Activated naive CD4-positive, alpha-beta T cell treated with anti-CD3 and anti-CD28 coated beads, Interleukin-2, amount 50 U/mL, for 72 hours (primary cell): ENCODE results near the gene JRKL. TPM values are rescaled to one million over a fixed set of nuclear protein-coding genes. Genes with fewer than 3 reads are reported as not detected.

Experiments
- ATAC-seq, 2 donors: fragments of 150-1000 bp; cut with Tn5 transposase; 2 replicates each; pipeline ENCODE4 v1.10.0; 2021; ENCODE audit warnings: mild to moderate bottlenecking in 2 of 2, moderate library complexity in 2 of 2
- DNase-seq, 2 donors: peaks; one replicate each; pipeline ENCODE4 v3.0.0; 2021 to 2022; ENCODE audit warnings: low spot score in 2 of 2
- H3K27ac Mint-ChIP-seq, 2 donors: one replicate each; pipeline ENCODE4 v1.8.0; 2022; ENCODE audit warnings: mild to moderate bottlenecking in 2 of 2, mixed read lengths in 2 of 2
- H3K36me3 Mint-ChIP-seq, 2 donors: one replicate each; pipeline ENCODE4 v1.8.0; 2022; ENCODE audit warnings: mixed read lengths in 2 of 2
- H3K9me3 Mint-ChIP-seq, 2 donors: one replicate each; pipeline ENCODE4 v1.8.0; 2022; ENCODE audit warnings: mixed read lengths in 2 of 2
- total RNA-seq, 2 donors: library from RNA; stranded (reverse); gene quantifications; one replicate each; pipeline ENCODE4 v1.2.3, GENCODE V29; 2022

JRKL gene
- total RNA-seq, result 10 to 100 TPM; 10.0 to 16.1 TPM

GRCh38 chr11:96389720-96390487 is at the start of gene JRKL, which contains the start of gene CCDC82:
Gene JRKL (plus strand): TSS chr11:96390013. CDS start chr11:96390650, 637 bp downstream.
Gene CCDC82 (minus strand): TSS chr11:96389912. CDS start chr11:96384747, 5,165 bp downstream.
- Mint-ChIP-seq H3K36me3 (peaks cover 22 to 31% of the 10 kb centered on the region in 2 donors), H3K9me3 (peaks cover 4 to 7% of the 10 kb centered on the region in 2 donors), H3K27ac (peak within 1 kb of the TSS; percentile 89 to 92)
- ATAC-seq (peak; percentile 96 to 97), DNase-seq (peak; percentile 96 to 99)

GRCh38 chr11:96340555-96340885 is 49.3 kb upstream of the JRKL start:
- H3K27ac Mint-ChIP-seq, result peak overlapping the region; percentile 84 to 93
- H3K9me3 Mint-ChIP-seq, result no peaks in the 10 kb centered on the region
- H3K36me3 Mint-ChIP-seq, result peaks cover 29 to 40% of the 10 kb centered on the region in 2 donors
- no peak for ATAC-seq
- no peak for DNase-seq

DNA sequence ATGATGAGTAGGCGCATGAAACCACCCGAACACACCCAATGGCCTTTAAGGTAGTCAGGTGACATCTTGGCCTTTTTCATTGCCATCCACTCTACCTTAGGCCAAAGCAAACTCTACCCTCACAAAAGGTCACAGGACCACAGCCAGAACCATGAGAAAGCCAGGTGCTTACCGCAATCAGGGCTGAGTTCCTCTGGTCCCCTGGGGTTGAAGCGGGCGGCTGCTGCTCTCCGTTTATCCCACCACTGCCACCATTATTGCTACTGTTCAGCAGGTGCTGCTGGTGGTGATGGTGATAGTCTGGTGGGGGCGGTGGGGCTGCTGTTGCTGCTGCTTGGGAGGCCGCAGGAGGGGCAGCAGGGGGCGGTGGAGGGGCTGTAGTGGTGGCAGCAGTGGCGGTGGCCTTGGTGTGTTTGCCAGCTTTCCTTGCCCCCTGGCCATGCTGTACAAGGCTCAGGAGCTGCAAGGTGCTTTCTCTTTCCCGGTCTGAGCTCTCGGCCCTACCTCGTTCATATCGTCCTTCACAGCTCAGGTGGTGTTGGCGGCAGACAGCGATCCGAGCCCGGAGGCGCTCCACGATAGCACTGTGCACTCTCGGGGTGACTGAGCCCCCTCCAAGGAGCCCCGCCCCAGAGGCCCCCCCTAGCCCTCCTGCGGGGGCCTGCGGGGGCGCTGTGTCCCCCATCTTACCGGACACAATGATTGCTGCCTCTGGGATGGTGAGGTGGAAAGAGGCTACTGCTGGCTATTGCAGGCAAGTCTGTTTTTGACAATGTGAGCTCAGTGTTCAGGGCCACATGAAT is 48.4 kb upstream of the JRKL start:
- Mint-ChIP-seq H3K27ac (peak overlapping the region; percentile 93 to 96), H3K36me3 (peaks cover 25 to 40% of the 10 kb centered on the region in 2 donors), H3K9me3 (no peaks in the 10 kb centered on the region)
- ATAC-seq (peak; percentile 49 to 66), DNase-seq (peak; percentile 55 to 76)

- no peaks in the 10 kb centered on the region for H3K9me3 Mint-ChIP-seq
- ATAC-seq, result no peak
- H3K36me3 Mint-ChIP-seq, result peaks cover 25 to 39% of the 10 kb centered on the region in 2 donors
- DNase-seq, result no peak
- peak overlapping the region; percentile 93 to 96 for H3K27ac Mint-ChIP-seq
These were observed 47.5 kb upstream of the JRKL start for GRCh38 chr11:96342014-96342960.

DNA sequence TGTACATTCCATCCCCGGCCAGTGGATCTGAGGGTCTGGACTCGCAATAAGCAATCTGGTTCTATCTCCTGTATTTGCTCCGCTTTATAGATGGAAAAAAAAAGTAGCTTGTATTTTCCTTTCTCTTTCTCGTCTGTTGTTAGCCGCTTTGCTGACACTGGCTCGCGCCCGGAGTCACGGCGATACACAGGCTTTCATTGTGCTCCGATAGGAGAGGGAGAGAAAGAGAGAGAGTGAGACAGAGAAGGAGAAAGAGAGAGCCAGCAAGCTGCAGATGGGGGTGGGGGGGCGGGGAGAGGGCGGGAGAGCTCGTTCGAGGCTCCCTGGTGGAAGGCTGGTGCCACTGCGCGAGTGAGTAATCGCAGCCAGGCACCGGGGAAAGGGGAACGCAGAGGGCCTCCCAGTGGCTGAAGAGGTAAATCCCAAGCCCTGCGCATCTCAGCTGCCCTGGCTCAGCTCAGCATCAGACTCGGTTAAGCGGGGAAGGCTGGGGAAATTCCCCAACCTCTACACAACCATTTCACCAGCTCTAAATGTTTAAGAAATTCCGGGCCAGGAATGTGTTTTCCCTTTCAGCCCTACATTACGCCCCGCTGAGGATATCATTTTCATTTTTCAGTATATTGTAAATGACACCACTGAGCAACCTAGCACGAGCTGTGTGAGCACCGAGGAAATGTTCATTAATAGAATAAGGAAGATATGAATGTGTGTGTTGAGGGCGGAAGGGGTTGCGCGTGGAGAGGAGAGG is 46.7 kb upstream of the JRKL start, which contains the start of gene MAML2:
Gene MAML2, minus strand, starts transcription at position 235 of the 751 bp plus-strand sequence. CDS start 1,300 bp downstream, outside the sequence.
- Mint-ChIP-seq H3K36me3 (peaks cover 26 to 34% of the 10 kb centered on the region in 2 donors), H3K27ac (peak within 1 kb of the TSS; percentile 93 to 96), H3K9me3 (no peaks in the 10 kb centered on the region)
- DNase-seq (peak; percentile 78 to 93), ATAC-seq (peak; percentile 83 to 85)

DNA sequence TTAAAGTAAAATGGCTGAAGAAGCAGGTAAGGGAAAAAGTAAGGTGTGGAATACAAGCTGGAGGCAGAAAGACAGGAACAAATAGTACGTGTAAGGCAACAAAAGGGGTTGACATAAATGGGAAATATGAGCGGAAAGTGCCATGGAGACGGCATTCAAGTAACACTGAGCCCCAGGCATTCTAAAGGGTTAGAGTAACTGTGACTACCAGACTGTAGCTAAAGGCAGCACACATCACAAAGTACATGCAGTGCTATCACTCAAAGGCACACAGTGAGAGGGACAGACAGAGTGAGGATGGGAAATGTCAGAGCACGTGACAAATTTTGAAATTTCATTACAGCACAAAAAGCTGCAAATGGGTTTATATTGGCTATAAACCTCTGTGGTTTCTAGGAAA is 33.0 kb upstream of the JRKL start:
- DNase-seq (no peak), ATAC-seq (no peak)
- H3K9me3 Mint-ChIP-seq, result no peaks in the 10 kb centered on the region
- H3K27ac Mint-ChIP-seq, result no peak overlapping the region
- H3K36me3 Mint-ChIP-seq, result peaks cover 0 to 23% of the 10 kb centered on the region in 2 donors

- ATAC-seq (peak; percentile 70 to 78), DNase-seq (peak in 1 of 2 donors; percentile 10)
- H3K9me3 Mint-ChIP-seq, result no peaks in the 10 kb centered on the region
- H3K36me3 Mint-ChIP-seq, result peaks cover 0 to 21% of the 10 kb centered on the region in 2 donors
- H3K27ac Mint-ChIP-seq, result peak overlapping the region; percentile 58 to 69
These were observed 32.0 kb upstream of the JRKL start for GRCh38 chr11:96357794-96358193.

GRCh38 chr11:96358321-96358720 is 31.5 kb upstream of the JRKL start:
- peak overlapping the region; percentile 58 to 69 for H3K27ac Mint-ChIP-seq
- H3K36me3 Mint-ChIP-seq, result peaks cover 0 to 21% of the 10 kb centered on the region in 2 donors

GRCh38 chr11:96361778-96362177 is 28.0 kb upstream of the JRKL start:
- Mint-ChIP-seq H3K36me3 (peaks cover 0 to 17% of the 10 kb centered on the region in 2 donors), H3K27ac (no peak overlapping the region), H3K9me3 (no peaks in the 10 kb centered on the region)
- DNase-seq (no peak), ATAC-seq (no peak)

More at GRCh38 chr11:96358321-96358720, 31.5 kb upstream of the JRKL start:
- ATAC-seq (peak in 1 of 2 donors; percentile 13), DNase-seq (no peak)
- no peaks in the 10 kb centered on the region for H3K9me3 Mint-ChIP-seq

DNA sequence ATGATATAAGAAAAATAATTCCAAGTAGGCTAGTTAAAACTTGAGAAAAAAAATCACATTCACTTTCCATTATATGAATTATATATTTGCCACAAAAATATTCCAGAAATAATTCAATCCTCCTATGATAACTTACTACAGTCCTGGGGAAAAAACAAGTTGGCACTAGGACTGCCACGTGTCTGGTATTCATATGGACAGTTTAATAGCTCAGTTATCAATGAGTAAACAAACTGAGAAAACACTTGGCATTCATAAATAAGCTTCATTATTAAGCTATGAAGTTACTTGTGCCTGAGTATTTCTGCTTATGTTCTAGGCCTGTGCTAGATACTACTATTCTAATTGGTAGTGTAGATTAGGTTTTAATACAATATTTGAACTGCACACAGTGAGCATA is 24.3 kb upstream of the JRKL start:
- Mint-ChIP-seq H3K9me3 (no peaks in the 10 kb centered on the region), H3K36me3 (peaks cover 7 to 16% of the 10 kb centered on the region in 2 donors), H3K27ac (no peak overlapping the region)
- DNase-seq, result no peak
- ATAC-seq, result no peak

- ATAC-seq (no peak), DNase-seq (no peak)
- Mint-ChIP-seq H3K9me3 (no peaks in the 10 kb centered on the region), H3K36me3 (peaks cover 7 to 20% of the 10 kb centered on the region in 2 donors), H3K27ac (no peak overlapping the region)
These were observed 23.8 kb upstream of the JRKL start for GRCh38 chr11:96366024-96366423.

- ATAC-seq (no peak), DNase-seq (no peak)
- H3K27ac Mint-ChIP-seq, result no peak overlapping the region
- no peaks in the 10 kb centered on the region for H3K9me3 Mint-ChIP-seq
- H3K36me3 Mint-ChIP-seq, result peaks cover 7 to 20% of the 10 kb centered on the region in 2 donors
These were observed 22.5 kb upstream of the JRKL start for GRCh38 chr11:96367342-96367741.

DNA sequence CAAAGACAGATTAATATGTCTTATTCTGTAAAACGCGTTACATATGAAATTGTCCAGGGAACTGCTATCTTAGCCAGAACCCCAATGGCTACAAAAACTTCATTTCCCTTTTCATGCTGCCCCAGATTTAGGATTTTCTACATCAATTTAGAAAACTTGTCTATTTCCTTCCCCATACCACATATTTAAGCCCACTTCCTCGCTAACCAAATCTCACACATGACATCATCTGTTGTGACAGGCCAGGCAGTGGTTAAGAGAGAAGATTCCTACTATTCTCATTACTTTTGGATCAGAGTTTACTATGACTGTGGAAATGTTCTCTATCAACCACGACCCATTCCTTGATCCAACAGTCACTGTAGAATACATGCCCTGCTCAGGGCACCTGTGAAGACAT is 16.0 kb upstream of the JRKL start:
- no peak for ATAC-seq
- no peak for DNase-seq
- H3K9me3 Mint-ChIP-seq, result no peaks in the 10 kb centered on the region
- H3K27ac Mint-ChIP-seq, result no peak overlapping the region
- H3K36me3 Mint-ChIP-seq, result peaks cover 6 to 17% of the 10 kb centered on the region in 2 donors

DNA sequence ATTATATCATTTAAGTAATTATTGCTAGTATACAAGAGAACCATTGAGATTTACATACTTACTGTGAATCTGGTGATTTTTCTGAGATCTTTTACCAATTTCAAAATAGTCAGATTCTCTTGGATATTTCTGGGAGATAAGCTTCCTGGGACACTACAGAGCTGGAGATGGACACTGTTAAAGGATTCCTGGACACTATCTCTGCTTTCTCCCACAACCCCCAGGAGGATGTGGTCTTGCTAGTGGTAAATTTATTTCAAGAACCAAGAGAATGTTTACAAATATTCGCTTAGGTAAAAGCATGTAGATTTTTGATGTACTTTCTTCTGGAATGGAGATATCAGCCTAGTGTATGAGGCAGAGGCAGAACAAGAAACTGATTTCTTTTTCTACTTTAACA is 13.0 kb upstream of the JRKL start:
- H3K9me3 Mint-ChIP-seq, result no peaks in the 10 kb centered on the region
- DNase-seq (no peak), ATAC-seq (no peak)
- no peak overlapping the region for H3K27ac Mint-ChIP-seq
- peaks cover 5 to 7% of the 10 kb centered on the region in 2 donors for H3K36me3 Mint-ChIP-seq

DNA sequence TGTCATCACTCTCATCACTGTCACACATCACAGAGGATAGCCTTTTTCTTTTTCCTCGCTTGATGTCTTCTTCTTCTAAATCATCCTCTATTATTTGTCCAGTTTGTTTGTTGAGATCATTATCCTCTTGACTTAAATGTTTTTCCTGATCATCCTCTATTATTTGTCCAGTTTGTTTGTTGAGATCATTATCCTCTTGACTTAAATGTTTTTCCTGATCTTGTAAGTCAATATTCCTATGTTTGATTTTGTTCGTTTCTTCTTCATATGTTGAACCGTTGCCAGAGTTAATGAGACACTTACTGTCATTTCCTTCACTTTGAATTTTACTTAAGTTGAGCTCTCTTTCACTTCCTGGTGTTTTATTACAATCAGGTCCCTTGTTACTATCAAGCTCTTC is 5.7 kb upstream of the JRKL start:
- peaks cover 14 to 22% of the 10 kb centered on the region in 2 donors for H3K36me3 Mint-ChIP-seq
- no peaks in the 10 kb centered on the region for H3K9me3 Mint-ChIP-seq
- ATAC-seq (no peak), DNase-seq (no peak)
- peak overlapping the region; percentile 40 to 54 for H3K27ac Mint-ChIP-seq
